Glutamatergic neuron (in vitro differentiated cells): ENCODE measurements around the gene OR2T11. TPM values are rescaled to one million over a fixed set of nuclear protein-coding genes. Genes with fewer than 3 reads are reported as not detected.

Experiments
- DNase-seq: peaks from one replicate; pipeline ENCODE4 v3.0.0; 2022
- H3K27ac Mint-ChIP-seq: one replicate; pipeline ENCODE4 v1.8.0; 2020; ENCODE audit warnings: mild to moderate bottlenecking, mixed read lengths, inconsistent platforms; ENCODE audit not compliant: unreplicated experiment
- H3K27me3 Mint-ChIP-seq: one replicate; pipeline ENCODE4 v1.8.0; 2020; ENCODE audit warnings: mild to moderate bottlenecking, moderate library complexity, mixed read lengths, inconsistent platforms; ENCODE audit not compliant: unreplicated experiment
- H3K36me3 Mint-ChIP-seq: one replicate; pipeline ENCODE4 v1.8.0; 2020; ENCODE audit warnings: mild to moderate bottlenecking, mixed read lengths, inconsistent platforms; ENCODE audit not compliant: unreplicated experiment
- H3K4me1 Mint-ChIP-seq: one replicate; pipeline ENCODE4 v1.8.0; 2020; ENCODE audit warnings: mild to moderate bottlenecking, low read depth, mixed read lengths, inconsistent platforms; ENCODE audit not compliant: unreplicated experiment
- H3K4me3 Mint-ChIP-seq: one replicate; pipeline ENCODE4 v1.8.0; 2020; ENCODE audit warnings: mild to moderate bottlenecking, mixed read lengths, inconsistent platforms; ENCODE audit not compliant: unreplicated experiment
- H3K9me3 Mint-ChIP-seq: one replicate; pipeline ENCODE4 v1.8.0; 2020; ENCODE audit warnings: mild to moderate bottlenecking, moderate library complexity, mixed read lengths, inconsistent platforms; ENCODE audit not compliant: unreplicated experiment
- total RNA-seq: library from RNA; stranded (reverse); fragmentation: NEBNext Ultra II Directional; extraction: Animal tissue kit (Norgen Biotek cat#: 25700); gene quantifications from one replicate; pipeline ENCODE4 v1.2.1, GENCODE V29; 2021; ENCODE audit not compliant: unreplicated experiment
- TF ChIP-seq, protein P1 (sequence below): fragments of 200-600 bp; sonication (generic); IDR thresholded peaks from one replicate; pipeline ENCODE4 v1.5.0; 2021; ENCODE audit not compliant: partially characterized antibody, unreplicated experiment

Gene OR2T11
- total RNA-seq, 1 donor from 2014 or later, result not detected

DNA sequence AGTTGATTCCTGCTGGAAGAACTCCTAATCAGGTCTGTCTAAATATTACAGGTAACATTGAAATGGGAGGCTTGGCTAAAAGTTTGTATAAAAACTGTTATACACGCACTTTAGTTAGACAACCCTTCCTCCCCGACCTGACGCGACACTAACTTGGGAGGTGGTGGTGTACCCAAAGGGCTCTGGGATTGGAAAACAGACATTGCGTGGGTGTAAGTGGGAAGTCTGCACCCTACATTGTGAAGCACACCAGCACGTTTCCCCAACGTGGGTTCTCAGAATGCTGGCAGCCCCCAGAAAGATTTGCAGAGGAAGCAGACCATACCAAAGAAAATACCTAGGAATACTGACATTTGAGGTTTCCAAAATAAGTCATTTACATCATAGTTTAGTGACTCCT lies 16.8 kb downstream of the OR2T11 start:
- TF ChIP-seq, protein P1, sequence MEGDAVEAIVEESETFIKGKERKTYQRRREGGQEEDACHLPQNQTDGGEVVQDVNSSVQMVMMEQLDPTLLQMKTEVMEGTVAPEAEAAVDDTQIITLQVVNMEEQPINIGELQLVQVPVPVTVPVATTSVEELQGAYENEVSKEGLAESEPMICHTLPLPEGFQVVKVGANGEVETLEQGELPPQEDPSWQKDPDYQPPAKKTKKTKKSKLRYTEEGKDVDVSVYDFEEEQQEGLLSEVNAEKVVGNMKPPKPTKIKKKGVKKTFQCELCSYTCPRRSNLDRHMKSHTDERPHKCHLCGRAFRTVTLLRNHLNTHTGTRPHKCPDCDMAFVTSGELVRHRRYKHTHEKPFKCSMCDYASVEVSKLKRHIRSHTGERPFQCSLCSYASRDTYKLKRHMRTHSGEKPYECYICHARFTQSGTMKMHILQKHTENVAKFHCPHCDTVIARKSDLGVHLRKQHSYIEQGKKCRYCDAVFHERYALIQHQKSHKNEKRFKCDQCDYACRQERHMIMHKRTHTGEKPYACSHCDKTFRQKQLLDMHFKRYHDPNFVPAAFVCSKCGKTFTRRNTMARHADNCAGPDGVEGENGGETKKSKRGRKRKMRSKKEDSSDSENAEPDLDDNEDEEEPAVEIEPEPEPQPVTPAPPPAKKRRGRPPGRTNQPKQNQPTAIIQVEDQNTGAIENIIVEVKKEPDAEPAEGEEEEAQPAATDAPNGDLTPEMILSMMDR, result no peak
- Mint-ChIP-seq H3K27me3 (no peaks in the 10 kb centered on the region), H3K4me1 (no peaks in the 10 kb centered on the region), H3K9me3 (peaks cover 2% of the 10 kb centered on the region), H3K36me3 (no peaks in the 10 kb centered on the region), H3K4me3 (no peak overlapping the region), H3K27ac (no peak overlapping the region)
- no peak for DNase-seq

DNA sequence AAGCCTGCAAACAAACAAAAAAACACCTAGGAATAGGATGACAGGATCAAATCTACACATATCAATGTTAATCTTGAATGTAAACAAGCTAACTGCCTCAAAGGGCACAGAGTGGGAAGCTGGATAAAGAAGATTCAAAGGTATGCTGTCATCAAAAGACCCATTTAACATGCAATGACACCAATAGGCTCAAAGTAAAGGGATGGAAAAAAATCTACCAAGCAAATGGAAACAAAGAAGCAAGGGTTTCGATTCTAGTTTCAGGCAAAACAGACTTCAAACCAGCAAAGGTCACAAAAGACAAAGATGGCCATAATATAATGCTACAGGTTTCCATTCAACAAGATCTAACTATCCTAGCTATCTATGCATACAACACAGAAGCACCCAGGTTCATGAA lies 21.1 kb downstream of the OR2T11 start:
- H3K9me3 Mint-ChIP-seq, result peaks cover 3% of the 10 kb centered on the region

DNA sequence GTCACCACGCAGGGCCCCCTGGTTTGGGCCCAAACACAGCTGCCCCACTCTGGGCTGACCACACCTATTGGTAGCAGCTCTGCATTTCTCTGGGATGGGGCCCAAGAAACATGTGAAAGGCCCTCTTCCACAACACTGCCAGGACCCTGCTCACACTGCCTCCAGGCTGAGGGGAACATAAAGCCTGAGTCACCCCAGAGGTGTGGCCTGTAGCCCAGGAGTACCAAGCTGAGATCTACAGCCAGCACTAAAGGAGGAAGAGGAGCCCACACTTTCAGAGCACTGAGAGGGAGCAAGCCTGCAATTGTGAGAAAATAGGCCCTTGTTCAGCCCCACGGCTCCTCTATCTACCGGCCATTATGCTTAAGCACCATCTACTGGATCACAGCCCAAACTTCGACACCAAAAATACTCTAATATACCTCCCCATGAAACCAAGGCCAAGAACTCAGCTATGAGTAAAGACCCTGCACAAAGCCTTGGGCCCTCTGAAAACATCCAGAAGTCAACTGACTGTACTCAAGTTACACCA lies 22.9 kb downstream of the OR2T11 start:
- Mint-ChIP-seq H3K27ac (no peak overlapping the region), H3K27me3 (no peaks in the 10 kb centered on the region), H3K4me3 (no peak overlapping the region), H3K4me1 (no peaks in the 10 kb centered on the region), H3K36me3 (no peaks in the 10 kb centered on the region), H3K9me3 (peaks cover 5% of the 10 kb centered on the region)
- DNase-seq, result no peak
- TF ChIP-seq, protein P1, result no peak

More for the DNA sequence above, 21.1 kb downstream of the OR2T11 start:
- Mint-ChIP-seq H3K36me3 (no peaks in the 10 kb centered on the region), H3K27ac (no peak overlapping the region), H3K4me3 (no peak overlapping the region), H3K27me3 (no peaks in the 10 kb centered on the region), H3K4me1 (no peaks in the 10 kb centered on the region)
- TF ChIP-seq, protein P1, result no peak
- no peak for DNase-seq

DNA sequence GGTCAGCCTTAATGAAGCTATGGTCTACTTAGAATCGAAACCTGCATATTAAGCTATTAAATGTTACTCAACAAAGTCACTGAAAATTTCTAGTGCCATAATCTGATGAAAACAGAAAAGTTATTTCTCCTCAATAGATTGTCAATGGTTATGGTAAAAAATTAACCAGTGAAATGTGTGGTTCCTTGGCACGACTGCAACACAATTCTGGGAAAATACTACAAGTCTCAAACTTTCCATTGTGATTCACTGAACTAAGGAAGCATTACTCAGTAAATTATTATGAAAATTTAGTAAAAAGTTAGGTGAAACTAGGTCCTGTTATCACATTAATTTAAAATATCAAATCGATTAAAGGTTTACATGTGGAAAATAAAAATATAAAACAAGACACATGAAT lies 24.6 kb downstream of the OR2T11 start:
- Mint-ChIP-seq H3K4me3 (no peak overlapping the region), H3K9me3 (peaks cover 8% of the 10 kb centered on the region), H3K36me3 (no peaks in the 10 kb centered on the region), H3K27ac (no peak overlapping the region), H3K27me3 (no peaks in the 10 kb centered on the region), H3K4me1 (no peaks in the 10 kb centered on the region)
- TF ChIP-seq, protein P1, result no peak
- no peak for DNase-seq

DNA sequence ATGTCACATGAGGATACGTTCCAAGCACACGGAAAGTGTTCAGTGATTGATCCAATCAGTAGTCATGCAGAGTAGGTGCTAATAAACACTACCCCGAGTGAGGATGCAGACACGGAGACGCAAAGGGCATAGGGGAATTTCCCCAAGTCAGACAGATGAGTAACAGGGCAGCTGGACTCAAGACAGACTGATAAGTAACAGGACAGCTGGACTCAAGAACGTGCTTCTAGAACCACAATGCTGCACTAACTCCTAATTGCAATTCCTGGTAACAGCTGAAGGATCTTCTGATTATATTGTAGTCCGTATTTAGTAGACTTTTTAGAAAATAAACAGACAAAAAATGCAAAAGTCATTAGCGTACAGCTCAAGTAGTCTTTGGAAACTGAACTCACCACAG lies 35.5 kb downstream of the OR2T11 start:
- TF ChIP-seq, protein P1, result no peak
- Mint-ChIP-seq H3K4me3 (no peak overlapping the region), H3K36me3 (peaks cover 4% of the 10 kb centered on the region), H3K4me1 (no peaks in the 10 kb centered on the region), H3K9me3 (peaks cover 1% of the 10 kb centered on the region), H3K27me3 (no peaks in the 10 kb centered on the region), H3K27ac (no peak overlapping the region)
- DNase-seq, result no peak
